ENCODE measurements around the gene WDR33. TPM values are rescaled to one million over a fixed set of nuclear protein-coding genes. Genes with fewer than 3 reads are reported as not detected.

The WDR33 gene
- total and polyA plus RNA-seq, 4 donors: 8.2 to 37.5 (median 22.4) TPM

- Histone ChIP-seq H3K9me3 (ENCODE audit: control insufficient read depth in 4 of 4, low read length in 3 of 4) (no peaks in the 10 kb centered on the region), H3K9ac (ENCODE audit: low read depth in 1 of 2, low read length in 2 of 2) (no peak overlapping the region), H3K36me3 (ENCODE audit: control insufficient read depth in 4 of 4, insufficient read depth in 3 of 4, low read depth in 1 of 4, low read length in 3 of 4) (peaks cover 7 to 25% (median 17%) of the 10 kb centered on the region in 4 donors), H3K27ac (ENCODE audit: low read depth in 1 of 2, low read length in 2 of 2) (no peak overlapping the region), H3K4me1 (ENCODE audit: control insufficient read depth in 4 of 4, insufficient read depth in 4 of 4, low read length in 3 of 4) (no peaks in the 10 kb centered on the region), H3K4me3 (ENCODE audit: low read depth in 1 of 3, low read length in 3 of 3) (no peak overlapping the region), H3K27me3 (ENCODE audit: control insufficient read depth in 4 of 4, insufficient read depth in 4 of 4, low read length in 3 of 4) (no peaks in the 10 kb centered on the region)
- DNase-seq (ENCODE audit: low spot score): no peak
- WGBS: 96% methylated on average over 14 of the region's 14 CpGs
- TF ChIP-seq RAD21 (IDR thresholded peaks at IDR 0.05): no peak
These were observed 95.1 kb downstream of the WDR33 start for GRCh38 chr2:127715778-127716449.

GRCh38 chr2:127713562-127713961 is 97.4 kb downstream of the WDR33 start:
- Histone ChIP-seq H3K9ac (ENCODE audit: low read depth in 1 of 2, low read length in 2 of 2) (no peak overlapping the region), H3K36me3 (ENCODE audit: control insufficient read depth in 4 of 4, insufficient read depth in 3 of 4, low read depth in 1 of 4, low read length in 3 of 4) (peaks cover 8 to 23% (median 17%) of the 10 kb centered on the region in 4 donors), H3K9me3 (ENCODE audit: control insufficient read depth in 4 of 4, low read length in 3 of 4) (no peaks in the 10 kb centered on the region), H3K4me3 (ENCODE audit: low read depth in 1 of 3, low read length in 3 of 3) (no peak overlapping the region), H3K4me1 (ENCODE audit: control insufficient read depth in 4 of 4, insufficient read depth in 4 of 4, low read length in 3 of 4) (no peaks in the 10 kb centered on the region), H3K27me3 (ENCODE audit: control insufficient read depth in 4 of 4, insufficient read depth in 4 of 4, low read length in 3 of 4) (no peaks in the 10 kb centered on the region), H3K27ac (ENCODE audit: low read depth in 1 of 2, low read length in 2 of 2) (no peak overlapping the region)
- 97% methylated on average over 25 of the region's 25 CpGs for WGBS
- DNase-seq (ENCODE audit: low spot score): no peak
- no peak for TF ChIP-seq FOXA2 (IDR thresholded peaks at IDR 0.05)
- TF ChIP-seq HNF4A (conservative IDR thresholded peaks at IDR 0.05): no peak
- TF ChIP-seq RAD21 (IDR thresholded peaks at IDR 0.05): no peak
- no peak for TF ChIP-seq GABPA (IDR thresholded peaks at IDR 0.05 in 1 of 2, conservative IDR thresholded peaks at IDR 0.05 in 1 of 2)
- no peak for TF ChIP-seq ATF3 (IDR thresholded peaks at IDR 0.05)
- no peak for TF ChIP-seq SP1 (IDR thresholded peaks at IDR 0.05)
- TF ChIP-seq ZBTB33 (IDR thresholded peaks at IDR 0.05): no peak
- TF ChIP-seq JUND (IDR thresholded peaks at IDR 0.05): no peak
- TF ChIP-seq CTCF (IDR thresholded peaks at IDR 0.05; ENCODE audit: low read depth, low read length, missing input control): no peak
- TF ChIP-seq YY1 (IDR thresholded peaks at IDR 0.05): no peak
- TF ChIP-seq EGR1 (IDR thresholded peaks at IDR 0.05; ENCODE audit: low read depth in 2 of 2): no peak
- TF ChIP-seq NR2F2 (IDR thresholded peaks at IDR 0.05): no peak
- TF ChIP-seq HNF4G (IDR thresholded peaks at IDR 0.05): no peak
- TF ChIP-seq RXRA (IDR thresholded peaks at IDR 0.05): no peak
- no peak for TF ChIP-seq MAX (IDR thresholded peaks at IDR 0.05)
- no peak for TF ChIP-seq REST (IDR thresholded peaks at IDR 0.05)
- TF ChIP-seq TAF1 (conservative IDR thresholded peaks at IDR 0.05): no peak
- no peak for TF ChIP-seq FOXA1 (IDR thresholded peaks at IDR 0.05)

All from liver (tissue), 9 donors.